GM12892 (cell line): ENCODE data around the gene PAAF1.

Source experiments
- POLR2A ChIP-seq: IDR thresholded peaks from 2 replicates; pipeline ENCODE4 v1.6.1; 2011; ENCODE audit warnings: low read depth, low read length, control low read depth
- POLR2AphosphoS5 ChIP-seq: IDR thresholded peaks from 2 replicates; pipeline ENCODE4 v1.6.1; 2011; ENCODE audit warnings: low read depth, low read length, control low read depth
- TAF1 ChIP-seq: IDR thresholded peaks from 2 replicates; pipeline ENCODE4 v1.6.1; 2011; ENCODE audit warnings: low read depth, mild to moderate bottlenecking, control low read depth, low read length, borderline replicate concordance

DNA sequence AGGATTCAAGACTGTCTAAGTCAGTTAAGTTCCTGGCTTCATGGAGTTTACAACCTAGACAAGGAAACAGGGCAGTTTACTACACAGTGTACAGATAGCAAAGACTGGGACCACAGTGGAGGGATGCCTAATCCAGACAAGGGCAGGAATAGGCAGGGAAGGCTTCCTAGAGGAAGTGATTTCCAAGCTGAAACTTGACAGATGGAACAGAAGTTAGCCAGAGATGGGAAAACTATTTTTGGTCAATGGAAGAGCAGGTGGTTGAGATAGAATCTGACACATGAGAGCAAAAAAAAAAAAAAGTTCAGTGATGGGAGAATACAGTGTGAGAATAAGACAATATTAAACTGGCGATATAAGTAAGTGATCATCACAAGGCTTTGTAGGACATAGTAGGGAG is 1.4 kb upstream of the PAAF1 start:
- TF ChIP-seq POLR2A (no peak), TAF1 (no peak), POLR2AphosphoS5 (no peak)
